ENCODE results near the gene HERC3.

DNA sequence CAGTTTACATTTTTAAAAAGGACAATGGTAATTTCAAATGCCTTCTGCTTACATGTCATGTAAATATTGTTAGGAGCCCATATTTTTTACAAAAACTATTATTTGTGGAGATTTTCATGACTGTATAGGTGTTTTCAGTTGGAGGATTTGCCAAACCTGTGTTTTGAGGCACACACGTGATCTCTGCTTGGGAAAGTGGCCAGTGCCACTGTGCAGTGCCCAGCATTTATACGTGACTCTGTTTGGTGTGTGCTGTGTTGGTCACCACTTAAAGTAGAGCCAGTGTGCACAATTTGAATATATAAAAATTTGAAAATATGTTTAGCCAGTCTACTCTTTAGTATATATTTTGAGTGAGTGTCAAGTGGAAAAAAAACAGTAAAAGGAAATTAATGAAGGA lies 132.1 kb downstream of the HERC3 start:
- TF ChIP-seq, protein P1, sequence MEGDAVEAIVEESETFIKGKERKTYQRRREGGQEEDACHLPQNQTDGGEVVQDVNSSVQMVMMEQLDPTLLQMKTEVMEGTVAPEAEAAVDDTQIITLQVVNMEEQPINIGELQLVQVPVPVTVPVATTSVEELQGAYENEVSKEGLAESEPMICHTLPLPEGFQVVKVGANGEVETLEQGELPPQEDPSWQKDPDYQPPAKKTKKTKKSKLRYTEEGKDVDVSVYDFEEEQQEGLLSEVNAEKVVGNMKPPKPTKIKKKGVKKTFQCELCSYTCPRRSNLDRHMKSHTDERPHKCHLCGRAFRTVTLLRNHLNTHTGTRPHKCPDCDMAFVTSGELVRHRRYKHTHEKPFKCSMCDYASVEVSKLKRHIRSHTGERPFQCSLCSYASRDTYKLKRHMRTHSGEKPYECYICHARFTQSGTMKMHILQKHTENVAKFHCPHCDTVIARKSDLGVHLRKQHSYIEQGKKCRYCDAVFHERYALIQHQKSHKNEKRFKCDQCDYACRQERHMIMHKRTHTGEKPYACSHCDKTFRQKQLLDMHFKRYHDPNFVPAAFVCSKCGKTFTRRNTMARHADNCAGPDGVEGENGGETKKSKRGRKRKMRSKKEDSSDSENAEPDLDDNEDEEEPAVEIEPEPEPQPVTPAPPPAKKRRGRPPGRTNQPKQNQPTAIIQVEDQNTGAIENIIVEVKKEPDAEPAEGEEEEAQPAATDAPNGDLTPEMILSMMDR (IDR thresholded peaks at IDR 0.05; ENCODE audit: low read length): no peak
- no peak for TF ChIP-seq EZH2 (IDR thresholded peaks at IDR 0.05; ENCODE audit: borderline replicate concordance, low read length)
